Panc1 (cell line): Measurements from ENCODE around the gene PDE1C. TPM values are rescaled to one million over a fixed set of nuclear protein-coding genes. Genes with fewer than 3 reads are reported as not detected.

Source experiments
- ATAC-seq: fragments of 200-7000 bp; cut with Tn5 transposase; 2 replicates; pipeline ENCODE4 v1.9.1; 2020; ENCODE audit warnings: mild to moderate bottlenecking, moderate library complexity
- BruUV-seq: library from RNA; stranded (reverse); fragments of 400-500 nt; replicated peaks from 2 replicates; lab custom pipeline; 2021; lab: Mats Ljungman, UMichigan
- CTCF ChIA-PET: fragments of 300-600 bp; sonication (Branson Sonifier 250); formaldehyde crosslinking; loops from one replicate; lab custom pipeline; 2022; ENCODE audit warnings: antibody characterized with exemption; lab: Charles Lee
- POLR2A ChIA-PET: fragments of 300-600 bp; sonication (Branson Sonifier 250); formaldehyde crosslinking; loops from one replicate; lab custom pipeline; 2022; ENCODE audit warnings: antibody characterized with exemption; lab: Charles Lee
- DNase-seq: peaks from one replicate; pipeline ENCODE4 v3.0.0-alpha.2; 2010; ENCODE audit warnings: low read depth, low spot score
- H3K27ac ChIP-seq: 2 replicates; pipeline ENCODE4 v1.5.1; 2011; ENCODE audit warnings: mild to moderate bottlenecking, low read length, inconsistent platforms
- H3K27me3 ChIP-seq: fragments of 200-500 bp; sonication (Bioruptor generic); 2 replicates; pipeline ENCODE4 v1.6.0; 2014; ENCODE audit warnings: low read length, inconsistent platforms; ENCODE audit not compliant: control insufficient read depth, insufficient read depth
- H3K36me3 ChIP-seq: fragments of 200-500 bp; sonication (Bioruptor generic); 2 replicates; pipeline ENCODE4 v1.5.1; 2014; ENCODE audit warnings: inconsistent platforms, mild to moderate bottlenecking, low read length, moderate library complexity; ENCODE audit not compliant: control insufficient read depth, insufficient read depth
- H3K4me1 ChIP-seq: 2 replicates; pipeline ENCODE4 v1.5.1; 2011; ENCODE audit warnings: inconsistent platforms, mild to moderate bottlenecking, low read length, moderate library complexity; ENCODE audit not compliant: control insufficient read depth, insufficient read depth
- H3K4me3 ChIP-seq, 2 experiments: 2 replicates each; pipeline ENCODE4 v1.5.1; 2011 to 2012; ENCODE audit warnings: low read depth in 2 of 2, low read length in 2 of 2, mild to moderate bottlenecking in 2 of 2, inconsistent platforms in 1 of 2, moderate library complexity in 1 of 2
- H3K9me3 ChIP-seq: fragments of 200-500 bp; sonication (Bioruptor generic); 2 replicates; pipeline ENCODE4 v1.5.1; 2014; ENCODE audit warnings: low read depth, mild to moderate bottlenecking, inconsistent platforms, low read length, moderate library complexity; ENCODE audit not compliant: control insufficient read depth, insufficient read depth
- POLR2AphosphoS5 ChIP-seq: IDR thresholded peaks from 2 replicates; pipeline ENCODE4 v1.6.1; 2012; ENCODE audit warnings: mild to moderate bottlenecking, low read depth, low read length, moderate library complexity
- REST ChIP-seq, 2 experiments: IDR thresholded peaks; 2 replicates each; pipeline ENCODE4 v1.6.1; 2011 to 2012; ENCODE audit warnings: low read depth in 2 of 2, control low read depth in 1 of 2, low read length in 1 of 2, mild to moderate bottlenecking in 1 of 2, moderate library complexity in 1 of 2; ENCODE audit not compliant: insufficient read depth in 1 of 2
- SIN3A ChIP-seq: IDR thresholded peaks from 2 replicates; pipeline ENCODE4 v1.6.1; 2012; ENCODE audit warnings: low read depth, mild to moderate bottlenecking, low read length, moderate library complexity, borderline replicate concordance; ENCODE audit not compliant: insufficient read depth
- TCF7L2 ChIP-seq: IDR thresholded peaks from 2 replicates; pipeline ENCODE4 v1.6.1; 2011; ENCODE audit warnings: mild to moderate bottlenecking, low read depth, low read length, inconsistent platforms
- in situ Hi-C: cut with HindIII; loops from 2 replicates; pipeline ENCODE4 v1.10.0; 2016; ENCODE audit warnings: low sequenced_read_pairs, low pct_unique_long_range_greater_than_20kb
- intact Hi-C: fragments of 100-400 bp; cut with micrococcal nuclease; formaldehyde crosslinking; loops from one replicate; pipeline ENCODE4 v1.10.0; 2022; ENCODE audit not compliant: unreplicated experiment
- total RNA-seq: library from RNA; stranded (reverse); gene quantifications from one replicate; pipeline ENCODE4 v1.2.1, GENCODE V29; 2021; ENCODE audit not compliant: unreplicated experiment
- TF ChIP-seq, protein P1 (sequence below): fragments of 450-650 bp; IDR thresholded peaks from 2 replicates; pipeline ENCODE4 v1.5.1; 2017; ENCODE audit warnings: mild to moderate bottlenecking

Gene PDE1C
- total RNA-seq, 1 experiment from 2014 or later, result not detected

GRCh38 chr7:31758755-31759154 is 311.5 kb downstream of the PDE1C start:
- no peak for TF ChIP-seq POLR2AphosphoS5
- no peak for TF ChIP-seq SIN3A
- no peak for TF ChIP-seq TCF7L2
- TF ChIP-seq REST (IDR thresholded peaks at IDR 0.05; ENCODE audit: insufficient read depth in 1 of 2, low read depth in 2 of 2, low read length in 1 of 2), result no peak
- TF ChIP-seq, protein P1, sequence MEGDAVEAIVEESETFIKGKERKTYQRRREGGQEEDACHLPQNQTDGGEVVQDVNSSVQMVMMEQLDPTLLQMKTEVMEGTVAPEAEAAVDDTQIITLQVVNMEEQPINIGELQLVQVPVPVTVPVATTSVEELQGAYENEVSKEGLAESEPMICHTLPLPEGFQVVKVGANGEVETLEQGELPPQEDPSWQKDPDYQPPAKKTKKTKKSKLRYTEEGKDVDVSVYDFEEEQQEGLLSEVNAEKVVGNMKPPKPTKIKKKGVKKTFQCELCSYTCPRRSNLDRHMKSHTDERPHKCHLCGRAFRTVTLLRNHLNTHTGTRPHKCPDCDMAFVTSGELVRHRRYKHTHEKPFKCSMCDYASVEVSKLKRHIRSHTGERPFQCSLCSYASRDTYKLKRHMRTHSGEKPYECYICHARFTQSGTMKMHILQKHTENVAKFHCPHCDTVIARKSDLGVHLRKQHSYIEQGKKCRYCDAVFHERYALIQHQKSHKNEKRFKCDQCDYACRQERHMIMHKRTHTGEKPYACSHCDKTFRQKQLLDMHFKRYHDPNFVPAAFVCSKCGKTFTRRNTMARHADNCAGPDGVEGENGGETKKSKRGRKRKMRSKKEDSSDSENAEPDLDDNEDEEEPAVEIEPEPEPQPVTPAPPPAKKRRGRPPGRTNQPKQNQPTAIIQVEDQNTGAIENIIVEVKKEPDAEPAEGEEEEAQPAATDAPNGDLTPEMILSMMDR, result no peak
- no peak overlapping the region for H3K4me3 ChIP-seq
- DNase-seq (no peak), ATAC-seq (no peak)
- H3K4me1 ChIP-seq, result no peaks in the 10 kb centered on the region
- BruUV-seq, result no TSS peak
- no peaks in the 10 kb centered on the region for H3K9me3 ChIP-seq
- no peaks in the 10 kb centered on the region for H3K27me3 ChIP-seq
- CTCF ChIA-PET, result no interaction called here
- H3K36me3 ChIP-seq, result no peaks in the 10 kb centered on the region
- H3K27ac ChIP-seq, result no peak overlapping the region
- POLR2A ChIA-PET, result no interaction called here
- intact Hi-C loops (no loop called here), in situ Hi-C loops (no loop called here)

DNA sequence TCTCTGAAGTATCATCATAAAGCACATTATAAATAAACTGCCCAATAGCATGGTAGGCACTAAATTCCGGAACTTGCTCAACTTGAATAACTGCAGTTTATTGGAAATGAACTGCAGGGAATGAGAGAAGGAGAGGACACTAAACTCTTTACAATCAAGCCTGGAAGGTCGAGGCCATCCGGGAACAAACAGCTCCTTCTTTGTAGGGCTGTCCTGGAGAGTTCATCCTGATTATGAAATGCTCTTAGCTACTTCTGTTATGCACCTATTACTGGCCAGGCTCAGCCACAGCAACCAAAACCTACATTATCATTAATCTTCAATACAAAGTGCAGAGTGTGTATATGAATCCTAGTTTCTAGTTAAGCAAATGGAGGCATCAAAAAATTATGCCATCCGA is 318.5 kb downstream of the PDE1C start:
- no peaks in the 10 kb centered on the region for H3K36me3 ChIP-seq
- in situ Hi-C loops, result no loop called here
- POLR2A ChIA-PET, result no interaction called here
- H3K9me3 ChIP-seq, result no peaks in the 10 kb centered on the region
- ATAC-seq, result no peak
- no peak overlapping the region for H3K27ac ChIP-seq
- CTCF ChIA-PET, result no interaction called here
- no peak for TF ChIP-seq SIN3A
- no peak for TF ChIP-seq REST (IDR thresholded peaks at IDR 0.05; ENCODE audit: insufficient read depth in 1 of 2, low read depth in 2 of 2, low read length in 1 of 2)
- no peak for TF ChIP-seq TCF7L2
- TF ChIP-seq POLR2AphosphoS5, result no peak
- TF ChIP-seq, protein P1, result no peak
- H3K4me3 ChIP-seq, result no peak overlapping the region
- DNase-seq, result no peak
- intact Hi-C loops, result no loop called here
- no peaks in the 10 kb centered on the region for H3K4me1 ChIP-seq
- BruUV-seq, result no TSS peak
- H3K27me3 ChIP-seq, result no peaks in the 10 kb centered on the region
